OCI-LY1 (cell line): Measurements from ENCODE around the gene MYO5B.

Experiments used
- CTCF ChIP-seq: fragments of 200-600 bp; sonication (generic), shearing (Covaris generic); IDR thresholded peaks from 2 replicates; pipeline ENCODE4 v1.5.1; 2017; ENCODE audit warnings: mild to moderate bottlenecking, antibody characterized with exemption, low read length, moderate library complexity, mixed read lengths
- EZH2 ChIP-seq: fragments of 200-600 bp; sonication (generic), shearing (Covaris generic); IDR thresholded peaks from 2 replicates; pipeline ENCODE4 v1.8.0; 2017; ENCODE audit warnings: borderline replicate concordance, mixed run types, mild to moderate bottlenecking, antibody characterized with exemption, low read length, moderate library complexity, mixed read lengths

- no peak for TF ChIP-seq CTCF
- no peak for TF ChIP-seq EZH2
Measured at GRCh38 chr18:49855711-49856415, 339.1 kb downstream of the MYO5B start.
